Adipose tissue (tissue), 3 donors: ENCODE data around the gene CHD1. TPM values are rescaled to one million over a fixed set of nuclear protein-coding genes. Genes with fewer than 3 reads are reported as not detected.

Experiments used
- H3K27ac ChIP-seq: one replicate; pipeline ENCODE4 v1.5.1; 2013; ENCODE audit warnings: low read depth, low read length
- WGBS, 3 donors: extraction: QIAGEN DNeasy Blood & Tissue Kit; methylation state at CpG; one replicate each; pipeline ENCODE4 v1.1.7; 2013; 5-methylcytosine and 5-hydroxymethylcytosine counted together
- polyA plus RNA-seq, 3 donors: library from polyadenylated mRNA; stranded (reverse); fragments of 200-250 nt; gene quantifications; one replicate each; pipeline ENCODE4 v1.2.3, GENCODE V29; 2013
- donor health status: healthy with polysubstance abuse.
- donor health status: Bipolar disorder and iron deficiency.
- donor health status: healthy.

The CHD1 gene
- polyA plus RNA-seq, 3 donors, result 6.7 to 27.3 (median 21.4) TPM

DNA sequence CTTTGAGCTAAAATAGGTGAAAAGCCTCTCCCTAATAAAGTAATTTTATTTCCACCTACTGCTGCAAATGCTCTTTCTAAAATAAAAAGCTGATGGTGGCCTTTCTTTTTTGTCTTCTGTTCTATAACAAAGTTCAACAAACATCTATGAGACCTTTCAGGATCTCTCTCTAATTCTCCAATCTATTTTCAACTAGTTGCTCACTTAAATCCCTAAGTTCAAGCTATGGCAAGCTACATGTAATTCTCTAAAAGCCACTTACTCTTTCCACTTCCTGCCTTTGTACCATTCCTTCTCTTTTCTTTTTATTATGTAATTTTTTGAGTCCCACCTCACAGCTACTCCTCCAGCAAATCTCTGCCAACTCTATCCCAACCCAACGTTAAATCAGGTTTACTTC lies 20.9 kb downstream of the CHD1 start:
- no peak overlapping the region for H3K27ac ChIP-seq
- WGBS, 3 donors, result 45 to 61% (median 46%) methylated on average over 1 of the region's 1 CpG

DNA sequence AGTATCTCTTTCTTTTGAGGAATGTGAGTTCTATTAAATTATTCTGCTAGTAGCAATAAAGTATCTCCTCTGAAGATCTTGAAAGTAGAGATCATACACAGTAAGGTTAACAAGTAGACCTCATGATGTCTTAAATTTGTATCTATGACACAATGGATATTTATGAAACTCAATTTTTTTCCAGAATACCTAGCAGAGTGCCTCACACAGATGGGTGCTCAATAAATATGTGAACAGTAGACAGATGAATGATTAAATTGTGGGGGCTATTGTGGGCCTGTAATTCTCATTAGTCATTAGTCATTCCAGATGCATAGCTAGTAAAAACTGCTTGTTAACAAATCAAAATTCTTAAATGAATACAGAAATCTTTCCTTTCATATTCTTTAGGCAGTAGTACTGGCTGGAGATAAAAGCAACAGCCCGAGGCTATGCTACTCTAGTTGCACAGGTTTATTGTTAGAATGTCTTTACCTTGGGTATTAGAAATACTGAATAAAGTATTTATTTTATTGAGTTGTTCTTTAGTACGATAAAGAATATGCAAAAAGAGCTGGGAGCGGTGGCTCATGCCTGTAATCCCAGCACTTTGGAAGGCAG lies 22.0 kb downstream of the CHD1 start:
- WGBS, 3 donors, result 69 to 91% (median 87%) methylated on average over 3 of the region's 3 CpGs
- no peak overlapping the region for H3K27ac ChIP-seq

DNA sequence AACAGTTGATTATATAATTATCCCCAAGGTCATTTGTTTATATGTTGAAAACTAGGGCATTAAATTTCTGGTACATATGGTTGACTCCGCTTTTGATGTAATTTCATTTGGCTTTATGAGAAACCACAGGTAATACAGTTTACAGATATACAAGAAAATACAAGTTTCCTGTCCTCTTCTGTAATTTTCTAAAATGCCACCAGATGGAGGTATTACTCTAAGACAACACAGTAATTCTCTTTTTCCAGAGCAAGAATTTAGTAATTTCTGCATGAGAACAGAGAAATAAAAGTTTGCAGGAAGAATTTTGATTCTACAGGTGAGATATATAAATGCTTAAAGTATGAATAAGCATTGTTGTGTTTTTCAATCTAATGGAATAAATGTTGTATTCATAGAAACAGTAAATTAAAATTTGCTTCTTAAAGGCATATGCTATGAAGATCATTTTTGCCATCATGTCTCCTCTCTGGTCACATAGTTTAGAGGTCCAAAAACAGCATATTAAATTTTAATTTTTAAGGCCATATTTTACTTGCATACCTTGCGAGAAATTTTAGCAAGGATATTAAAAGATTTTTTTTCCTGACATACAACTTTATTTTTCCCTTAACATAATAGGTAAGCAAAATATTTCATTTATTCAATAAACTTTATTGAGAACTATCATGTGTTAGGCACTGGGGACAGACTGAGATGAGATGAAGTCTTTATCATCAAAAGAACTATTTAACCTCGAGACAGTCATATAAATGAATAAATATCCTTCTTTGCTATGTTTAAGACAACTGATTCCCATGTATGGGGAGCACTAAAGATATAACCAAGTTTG lies 22.7 kb downstream of the CHD1 start:
- H3K27ac ChIP-seq, result no peak overlapping the region
- 67 to 78% (median 76%) methylated on average over 3 of the region's 3 CpGs for WGBS, 3 donors

DNA sequence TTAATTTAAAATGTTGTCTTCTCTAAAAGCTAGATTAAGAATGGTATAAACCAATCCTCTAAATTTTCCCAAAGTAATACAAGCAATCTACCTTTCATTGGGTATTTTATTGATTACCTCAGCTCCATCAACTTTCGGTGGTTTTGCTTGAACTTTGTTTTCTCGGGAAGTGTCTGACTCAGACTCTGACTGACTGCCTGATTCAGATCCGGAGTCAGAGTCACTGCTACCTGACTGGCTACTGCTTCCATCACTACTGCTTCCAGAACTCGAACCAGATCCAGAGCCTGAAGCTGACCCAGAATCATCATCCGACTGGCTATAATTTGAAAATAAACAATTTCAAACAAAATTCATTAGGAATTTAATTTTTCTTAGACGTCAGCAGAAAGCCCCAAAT lies 24.0 kb downstream of the CHD1 start:
- 77 to 90% (median 86%) methylated on average over 6 of the region's 6 CpGs for WGBS, 3 donors
- no peak overlapping the region for H3K27ac ChIP-seq

DNA sequence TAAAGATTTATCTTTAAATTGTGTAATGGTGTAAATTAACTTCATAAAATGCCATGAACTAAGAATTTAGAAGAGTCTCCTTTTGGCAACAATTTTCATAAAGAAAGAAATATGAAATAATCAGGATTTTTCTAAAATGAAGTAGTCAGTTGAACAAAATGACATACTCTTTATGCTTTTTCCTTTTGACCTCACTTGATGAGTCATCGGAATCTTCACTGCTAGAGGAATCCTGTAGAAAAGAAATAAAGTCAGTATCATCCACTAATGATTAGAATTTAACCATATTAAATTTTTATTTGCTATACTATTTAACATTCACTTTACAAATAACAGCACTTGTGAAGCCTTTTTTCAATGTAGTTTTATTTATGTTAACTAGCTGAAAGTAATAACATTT lies 26.1 kb downstream of the CHD1 start:
- WGBS, 3 donors, result 80 to 91% (median 88%) methylated on average over 1 of the region's 1 CpG
- H3K27ac ChIP-seq, result no peak overlapping the region

DNA sequence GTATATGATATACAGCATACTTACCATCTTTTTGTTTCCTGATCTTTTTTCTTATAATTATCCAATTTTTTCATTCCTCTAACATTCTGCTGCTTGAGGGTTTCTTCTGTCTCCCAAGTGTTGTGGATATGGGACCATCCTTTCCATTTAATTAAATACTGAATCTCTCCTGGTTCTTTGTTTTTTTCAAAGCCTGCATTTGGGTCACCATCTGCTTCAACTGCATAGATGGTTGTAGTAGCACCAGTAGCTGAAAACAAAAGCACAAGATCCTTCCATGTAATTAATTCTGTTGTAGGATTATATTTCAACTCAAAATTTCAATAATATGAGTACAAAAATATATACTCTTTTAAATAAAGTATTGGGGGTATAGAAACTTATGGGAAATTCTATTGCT lies 29.4 kb downstream of the CHD1 start:
- no peak overlapping the region for H3K27ac ChIP-seq

DNA sequence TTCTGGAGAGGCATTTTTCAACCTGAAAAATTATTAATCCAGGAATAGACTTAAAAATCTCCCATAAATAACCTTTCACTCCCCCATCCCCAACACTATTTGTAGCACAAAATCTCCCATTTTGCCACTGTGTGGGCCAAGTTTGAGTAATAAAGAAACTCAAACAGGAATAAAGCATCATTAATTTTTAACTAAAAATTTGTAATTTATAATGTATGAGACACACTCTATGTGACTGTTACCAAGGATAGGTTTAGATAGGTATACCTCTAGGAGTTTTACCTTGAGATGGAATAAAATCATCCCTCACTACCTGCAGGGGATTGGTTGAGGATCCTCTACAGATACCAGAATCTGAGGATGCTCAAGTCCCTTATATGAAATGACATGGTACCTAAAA lies 30.1 kb downstream of the CHD1 start:
- no peak overlapping the region for H3K27ac ChIP-seq

DNA sequence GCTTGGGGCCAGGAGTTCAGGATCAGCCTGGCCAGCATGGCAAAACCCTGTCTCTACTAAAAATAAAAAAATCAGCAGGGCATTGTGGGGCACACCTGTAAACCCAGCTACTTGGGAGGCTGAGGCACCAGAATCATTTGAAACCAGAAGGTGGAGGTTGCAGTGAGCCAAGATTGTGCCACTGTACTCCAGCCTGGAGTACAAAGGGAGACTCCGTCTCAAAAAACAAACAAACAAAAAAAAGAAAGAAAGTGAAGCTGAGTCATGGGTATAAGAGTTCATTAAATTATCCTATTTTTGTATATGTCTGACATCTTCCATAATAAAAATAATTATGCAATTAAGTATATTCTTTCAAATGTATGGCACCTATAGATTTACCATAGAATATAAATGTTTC lies 37.2 kb downstream of the CHD1 start:
- WGBS, 3 donors, result 56 to 97% (median 96%) methylated on average over 1 of the region's 1 CpG
- no peak overlapping the region for H3K27ac ChIP-seq

DNA sequence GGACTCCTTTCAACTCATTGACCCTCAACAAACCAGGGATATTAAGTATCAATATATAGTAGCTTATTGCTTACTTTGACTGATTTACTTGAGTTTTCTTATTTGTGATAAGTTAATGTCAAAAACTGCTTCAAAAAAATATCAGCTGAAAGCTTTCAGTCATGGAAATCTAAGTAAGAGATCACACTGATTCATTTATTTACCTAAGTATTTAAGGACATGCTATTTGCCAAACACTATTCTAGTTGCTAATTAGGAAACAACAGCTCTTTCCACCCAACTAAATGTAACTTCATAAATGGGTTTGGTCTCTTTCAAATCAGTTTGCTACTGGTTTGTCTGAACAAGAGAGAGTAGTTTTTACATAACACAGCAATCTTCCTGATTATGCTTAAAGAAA lies 48.2 kb downstream of the CHD1 start:
- H3K27ac ChIP-seq, result no peak overlapping the region

DNA sequence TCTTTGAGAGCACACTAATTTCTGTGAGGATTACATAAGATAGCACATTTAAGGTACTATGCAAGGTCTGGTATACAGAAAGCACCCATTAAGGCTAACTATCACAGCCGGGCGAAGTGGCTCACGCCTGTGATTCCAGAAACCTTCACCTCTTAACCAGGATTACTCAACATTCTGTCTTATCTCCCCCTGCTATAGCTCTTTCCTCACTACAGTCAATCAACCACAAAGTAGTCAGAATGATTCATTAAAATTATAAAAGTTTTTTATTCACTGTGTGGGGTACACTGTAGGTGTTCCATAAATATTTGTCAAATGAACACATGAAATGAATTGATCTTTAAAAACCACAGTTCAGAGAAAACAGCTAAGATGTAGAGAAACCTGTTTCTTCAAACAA lies 48.7 kb downstream of the CHD1 start:
- H3K27ac ChIP-seq, result no peak overlapping the region
- WGBS, 3 donors, result 56 to 79% (median 61%) methylated on average over 3 of the region's 3 CpGs

DNA sequence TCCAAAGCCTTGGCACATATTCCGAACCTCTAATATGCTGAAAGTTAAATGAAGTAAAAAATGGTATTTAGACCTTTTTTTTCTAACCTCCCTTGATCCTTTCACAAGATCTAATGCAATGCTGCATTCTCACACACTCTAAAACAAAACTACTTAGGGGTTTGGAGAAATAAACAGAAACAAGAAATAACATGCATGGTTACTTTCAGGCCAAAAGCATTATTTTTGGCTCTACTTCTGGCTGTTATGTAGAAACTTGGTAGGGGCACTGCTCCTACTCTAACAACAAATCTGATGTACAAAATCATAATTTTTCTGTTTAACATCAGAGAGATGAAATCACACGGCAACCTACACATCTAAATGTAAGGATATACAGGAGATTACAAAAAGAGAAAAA lies 51.2 kb downstream of the CHD1 start:
- 93 to 99% (median 95%) methylated on average over 2 of the region's 2 CpGs for WGBS, 3 donors

DNA sequence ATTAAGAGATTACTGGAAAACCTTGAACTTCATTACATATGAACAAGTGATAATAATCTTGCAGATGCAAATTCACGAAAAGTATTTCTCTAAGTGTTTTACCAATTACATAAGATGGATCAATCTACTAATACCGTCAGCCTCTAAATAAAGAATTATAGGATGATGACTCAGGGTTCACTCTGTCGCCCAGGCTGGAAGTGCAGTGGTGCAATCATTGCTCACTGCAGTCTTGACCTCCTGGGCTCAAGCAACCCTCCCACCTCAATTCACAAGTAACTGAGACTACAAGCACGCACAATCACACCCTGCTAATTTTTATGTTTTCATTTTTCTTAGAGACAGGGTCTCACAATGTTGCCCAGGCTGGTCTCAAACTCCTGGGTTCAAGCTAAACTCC lies 56.1 kb downstream of the CHD1 start:
- 79 to 88% (median 82%) methylated on average over 4 of the region's 4 CpGs for WGBS, 3 donors
- H3K27ac ChIP-seq, result no peak overlapping the region

More for the DNA sequence above, 51.2 kb downstream of the CHD1 start:
- no peak overlapping the region for H3K27ac ChIP-seq

DNA sequence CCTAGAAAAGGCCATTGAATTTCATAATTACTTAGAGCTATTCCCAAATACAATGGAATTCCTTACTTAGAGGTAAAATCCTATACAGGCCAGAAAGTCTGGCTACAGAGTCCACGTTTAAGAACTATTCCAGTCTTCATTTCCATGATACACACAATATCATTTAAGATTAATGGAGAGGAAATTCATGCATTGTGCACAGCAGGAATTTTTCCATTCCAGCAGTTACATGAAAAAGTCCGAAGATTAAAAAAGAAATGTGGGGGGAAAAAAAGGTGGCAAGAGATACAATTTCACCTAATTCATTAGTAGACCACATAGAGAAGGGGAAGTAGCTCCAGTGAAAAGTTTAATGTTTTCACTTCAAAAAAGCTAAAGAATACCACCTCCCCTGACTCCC lies 63.1 kb downstream of the CHD1 start:
- H3K27ac ChIP-seq, result no peak overlapping the region
- 83 to 92% (median 89%) methylated on average over 2 of the region's 2 CpGs for WGBS, 3 donors

DNA sequence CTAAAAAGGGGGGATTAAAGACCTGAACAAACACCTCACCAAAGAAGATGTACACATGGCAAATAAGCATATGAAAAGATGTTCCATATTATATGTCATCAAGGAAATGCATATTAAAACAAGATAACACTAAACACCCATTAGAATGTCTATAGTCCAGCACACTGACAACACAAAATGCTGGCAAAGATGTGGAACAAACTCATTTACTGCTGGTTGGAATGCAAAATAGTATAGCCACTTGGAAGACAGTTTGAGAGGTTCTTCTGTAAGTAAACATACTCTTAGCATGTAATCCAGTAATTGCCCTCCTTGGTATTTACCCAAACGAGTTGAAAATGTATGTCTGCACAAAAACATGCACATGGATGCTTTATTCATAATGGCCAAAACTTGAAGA lies 81.8 kb downstream of the CHD1 start:
- no peak overlapping the region for H3K27ac ChIP-seq
- 59 to 74% (median 69%) methylated on average over 1 of the region's 1 CpG for WGBS, 3 donors

DNA sequence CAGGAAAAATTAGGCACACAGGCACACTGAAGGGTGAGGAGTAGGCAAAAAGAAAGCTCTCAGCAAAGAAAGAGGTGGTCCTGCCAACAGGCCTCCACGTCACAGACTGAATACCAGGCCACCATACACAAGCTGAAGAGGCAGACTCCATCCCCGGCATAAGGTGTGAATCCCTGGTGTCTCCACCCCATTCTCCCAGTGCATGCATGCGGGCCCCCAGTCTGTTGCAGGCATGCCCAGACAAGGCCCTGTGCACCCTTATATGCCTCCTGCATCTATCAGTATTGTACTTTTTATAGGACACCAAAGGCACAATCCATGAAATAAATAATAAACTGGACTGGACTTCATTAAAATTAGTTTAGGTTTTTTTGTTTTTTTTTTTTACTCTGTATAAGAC lies 82.3 kb downstream of the CHD1 start:
- no peak overlapping the region for H3K27ac ChIP-seq
- WGBS, 3 donors, result 96 to 97% (median 96%) methylated on average over 3 of the region's 3 CpGs

DNA sequence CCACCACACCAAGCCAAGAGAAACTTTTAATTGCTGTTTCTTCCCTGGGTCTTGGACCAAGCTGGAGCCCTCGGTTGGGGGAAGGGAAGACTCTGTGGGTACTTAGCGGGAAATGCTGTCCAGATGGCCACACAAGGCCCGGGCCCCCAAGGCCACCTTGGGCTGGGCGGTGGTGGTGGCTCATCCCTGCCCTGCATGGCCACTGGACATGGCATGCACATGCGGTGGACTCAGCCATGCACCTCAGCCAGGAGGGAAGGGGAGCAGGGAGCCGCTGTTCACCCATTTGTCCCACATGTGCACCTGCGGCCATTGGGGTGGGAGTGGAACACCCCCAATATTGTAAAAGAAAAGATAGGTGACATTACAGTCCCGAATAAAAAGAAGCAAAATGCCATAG lies 82.9 kb downstream of the CHD1 start:
- no peak overlapping the region for H3K27ac ChIP-seq
- 90 to 96% (median 96%) methylated on average over 8 of the region's 8 CpGs for WGBS, 3 donors

DNA sequence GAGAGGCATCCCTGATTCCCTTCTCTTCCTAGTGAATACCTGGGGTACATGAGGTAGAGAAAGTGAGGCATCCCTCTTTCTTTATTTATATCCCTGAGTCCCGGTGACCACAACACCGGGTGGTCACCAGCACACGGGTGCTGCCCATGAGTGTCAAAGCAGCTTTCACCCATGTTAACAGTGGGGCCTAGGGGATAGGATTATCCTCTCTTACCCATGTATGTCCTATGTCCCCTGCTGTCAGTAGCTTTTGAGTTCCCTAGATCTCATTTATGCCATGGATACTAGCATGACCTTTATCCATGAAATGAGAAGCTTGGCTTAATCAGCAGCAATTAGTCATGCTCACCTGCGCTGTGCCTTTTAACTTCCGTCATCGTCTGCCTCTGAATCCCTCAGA lies 83.9 kb downstream of the CHD1 start:
- 91 to 98% (median 92%) methylated on average over 6 of the region's 6 CpGs for whole genome bisulfite sequencing, 3 donors
- H3K27ac ChIP-seq, result no peak overlapping the region

DNA sequence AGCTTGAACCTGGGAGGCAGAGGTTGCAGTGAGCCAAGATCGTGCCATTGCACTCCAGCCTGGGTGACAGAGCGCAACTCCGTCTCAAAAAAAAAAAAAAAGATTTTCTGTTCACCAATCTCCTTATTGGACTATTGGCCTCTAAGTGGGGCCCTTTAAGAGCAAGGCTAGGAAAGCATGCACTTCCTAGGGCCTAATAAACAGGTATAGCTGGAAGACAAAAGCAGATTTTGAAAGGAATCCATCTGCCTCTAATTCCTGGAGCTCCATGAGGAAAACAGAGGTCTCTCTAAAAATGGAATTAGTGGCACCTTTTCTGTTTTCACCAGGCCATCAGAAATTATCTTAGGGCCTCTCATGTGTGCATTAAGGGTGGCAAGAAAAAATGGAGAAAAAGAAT lies 85.3 kb downstream of the CHD1 start:
- WGBS, 3 donors, result 99 to 100% (median 100%) methylated on average over 3 of the region's 3 CpGs

DNA sequence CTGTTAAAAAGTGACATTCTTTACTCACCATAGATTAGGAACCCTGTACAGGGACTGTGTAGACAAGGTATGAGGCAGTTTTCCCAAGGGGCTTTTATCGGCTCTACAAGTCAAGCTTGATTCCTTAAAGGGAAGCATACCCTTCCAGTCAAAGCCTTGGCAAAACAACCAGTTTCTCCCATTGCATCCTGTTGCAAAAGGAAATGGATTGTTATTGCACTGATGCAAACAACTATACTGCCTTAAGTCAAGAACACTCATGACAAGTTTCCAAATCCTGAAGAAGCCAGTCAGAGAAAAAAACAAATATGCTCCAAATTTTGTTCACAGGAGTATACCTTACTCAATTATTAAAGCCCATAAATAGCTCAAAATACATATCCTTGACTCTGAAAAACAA lies 87.9 kb downstream of the CHD1 start:
- no peak overlapping the region for H3K27ac ChIP-seq
- WGBS, 3 donors, result 79 to 83% (median 81%) methylated on average over 1 of the region's 1 CpG

More for the DNA sequence above, 85.3 kb downstream of the CHD1 start:
- no peak overlapping the region for H3K27ac ChIP-seq
